Sigmoid colon (tissue), 4 donors: ENCODE data around the gene UCHL1.

Experiments
- CTCF ChIP-seq, 4 experiments: fragments of 450-650 bp in 3 of 4; fragments of 200-600 bp in 1 of 4; IDR thresholded peaks; one replicate each; pipeline ENCODE4 v1.5.1; 2016 to 2019; ENCODE audit warnings: antibody characterized with exemption in 4 of 4, mild to moderate bottlenecking in 3 of 4, moderate library complexity in 2 of 4
- EP300 ChIP-seq, 4 donors: sonication (generic); formaldehyde crosslinking; IDR thresholded peaks; one replicate each; pipeline ENCODE4 v1.6.1; 2017; ENCODE audit warnings: antibody characterized with exemption in 4 of 4
- POLR2A ChIP-seq, 2 donors: fragments of 450-650 bp; IDR thresholded peaks; one replicate each; pipeline ENCODE4 v1.6.1; 2016; ENCODE audit warnings: antibody characterized with exemption in 2 of 2, mild to moderate bottlenecking in 2 of 2, moderate library complexity in 2 of 2
- POLR2AphosphoS5 ChIP-seq, 4 donors: sonication (generic); formaldehyde crosslinking; IDR thresholded peaks; one replicate each; pipeline ENCODE4 v1.6.1; 2017; ENCODE audit warnings: antibody characterized with exemption in 4 of 4

GRCh38 chr4:41215969-41216293 is 40.8 kb upstream of the UCHL1 start:
- no peak for TF ChIP-seq CTCF (IDR thresholded peaks at IDR 0.05)
- TF ChIP-seq POLR2A (IDR thresholded peaks at IDR 0.05): no peak
- no peak for TF ChIP-seq POLR2AphosphoS5 (IDR thresholded peaks at IDR 0.05)
- no peak for TF ChIP-seq EP300 (IDR thresholded peaks at IDR 0.05)
